Measurements from ENCODE around the gene CYP4A11. TPM values are rescaled to one million over a fixed set of nuclear protein-coding genes. Genes with fewer than 3 reads are reported as not detected.

CYP4A11 gene
- total RNA-seq, 1 experiment from 2014 or later, result not detected

DNA sequence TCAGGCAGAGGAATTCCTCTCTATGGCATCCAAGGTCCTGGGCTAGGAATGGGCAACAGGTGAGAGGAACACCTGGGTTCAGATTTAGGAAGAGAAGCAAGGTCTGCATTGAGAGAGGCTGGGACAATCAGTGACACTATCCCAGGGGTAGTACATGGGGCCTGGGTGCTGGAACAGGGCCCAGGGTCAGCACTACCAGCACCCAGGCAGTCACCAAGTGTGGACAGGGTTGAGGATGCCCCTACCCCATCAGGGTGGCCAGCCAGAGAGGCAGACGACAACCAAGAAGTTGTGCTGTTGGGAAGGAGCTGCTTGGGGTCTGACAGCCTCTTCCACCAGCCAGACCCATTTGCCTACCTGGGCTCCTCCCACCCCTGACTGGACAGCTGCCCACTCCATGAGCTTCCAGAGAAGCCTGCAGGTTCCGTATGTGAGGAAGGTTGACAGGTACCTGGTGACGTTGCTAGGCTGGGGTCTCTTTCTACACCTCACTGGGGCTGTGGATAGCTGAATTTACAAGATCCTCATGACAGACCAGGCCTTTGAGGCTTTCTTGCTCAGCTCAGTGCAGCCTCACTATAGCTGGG, 13.9 kb downstream of the CYP4A11 start:
- Histone ChIP-seq H3K4me1 (ENCODE audit: insufficient read depth, low read length) (no peaks in the 10 kb centered on the region), H2AFZ (ENCODE audit: low read length) (no peak overlapping the region)
- no peaks in the 10 kb centered on the region; a peak in 2 of 7 replicates for H3K36me3 Mint-ChIP-seq (ENCODE audit: insufficient read depth in 1 of 3, low read depth in 3 of 3)

More for the DNA sequence above, 13.9 kb downstream of the CYP4A11 start:
- H3K4me3 Mint-ChIP-seq, result no peak overlapping the region
- no peak for TF ChIP-seq CTCF (conservative IDR thresholded peaks at IDR 0.05)
- Histone ChIP-seq H3K79me2 (ENCODE audit: insufficient read depth, low read length) (no peaks in the 10 kb centered on the region), H4K20me1 (ENCODE audit: control insufficient read depth, insufficient read depth, insufficient read length) (no peaks in the 10 kb centered on the region), H3K79me1 (ENCODE audit: insufficient read depth, low read depth, low read length, poor library complexity, severe bottlenecking) (no peaks in the 10 kb centered on the region), H3K56ac (ENCODE audit: insufficient read length, low read depth, low read length) (no peak overlapping the region), H3T11ph (ENCODE audit: low read length) (no peak overlapping the region), H4K91ac (ENCODE audit: insufficient read length, low read depth, low read length) (no peak overlapping the region), H3K23me2 (ENCODE audit: insufficient read length, low read depth, low read length, poor library complexity, severe bottlenecking) (no peaks in the 10 kb centered on the region), H4K5ac (ENCODE audit: insufficient read length, low read depth, low read length) (no peak overlapping the region), H3K23ac (ENCODE audit: insufficient read length, low read depth, low read length) (no peak overlapping the region), H3K18ac (ENCODE audit: insufficient read length, low read depth, low read length) (no peak overlapping the region), H2BK5ac (ENCODE audit: insufficient read length, low read length) (no peak overlapping the region), H3K27ac (ENCODE audit: insufficient read length, low read depth, low read length) (no peak overlapping the region), H2BK15ac (ENCODE audit: low read depth, low read length) (no peak overlapping the region), H2BK20ac (ENCODE audit: low read depth, low read length, poor library complexity, severe bottlenecking) (no peak overlapping the region), H2BK12ac (ENCODE audit: insufficient read length, low read depth, low read length) (no peak overlapping the region), H3K4me2 (ENCODE audit: insufficient read depth, insufficient read length, low read length) (no peak overlapping the region), H2AK5ac (ENCODE audit: insufficient read length, low read length) (no peak overlapping the region), H3K14ac (ENCODE audit: insufficient read depth, low read length) (no peak overlapping the region), H4K8ac (replicated peaks; ENCODE audit: insufficient read length, low read depth, low read length) (no peak overlapping the region), H3K4ac (ENCODE audit: low read depth, low read length) (no peak overlapping the region), H3K9ac (ENCODE audit: extremely low read depth, insufficient read length, low read length) (no peak overlapping the region), H3K27me3 (ENCODE audit: insufficient read depth, low read length) (no peaks in the 10 kb centered on the region), H3K9me3 (ENCODE audit: control insufficient read depth, low read depth, low read length) (no peaks in the 10 kb centered on the region), H2BK120ac (ENCODE audit: low read depth, low read length, poor library complexity, severe bottlenecking) (no peak overlapping the region)
- H3K4me1 Mint-ChIP-seq, result peaks cover 0 to 9% of the 10 kb centered on the region in 2 experiments; a peak in 2 of 4 replicates
- peaks cover 5% of the 10 kb centered on the region for H3K27me3 Mint-ChIP-seq (ENCODE audit: low read depth)
- H3K27ac Mint-ChIP-seq, result no peak overlapping the region
- WGBS (ENCODE audit: extremely low coverage, insufficient read length, low lambda C conversion rate), result no CpG with 5 or more reads among the region's 3 CpGs
- H3K9me3 Mint-ChIP-seq, result peaks cover 10 to 17% of the 10 kb centered on the region in 2 experiments; a peak in 4 of 5 replicates
- DNase-seq, result no peak
